ENCODE data around the gene OR2AG1.

GRCh38 chr11:6834021-6834420, 51.2 kb downstream of the OR2AG1 start:
- TF ChIP-seq CTCF (IDR thresholded peaks at IDR 0.05) (no peak), POLR2AphosphoS5 (IDR thresholded peaks at IDR 0.05) (no peak), EP300 (IDR thresholded peaks at IDR 0.05; ENCODE audit: low read depth) (no peak), POLR2A (IDR thresholded peaks at IDR 0.05) (no peak)
